Measurements from ENCODE around the gene PGAP6.
"Not testable (repeated sequence)": the region's sequence is repeated elsewhere in the genome, so short reads cannot be mapped to it uniquely, and the experiment has no call there.

The PGAP6 gene

GRCh38 chr16:425082-425718, 43.4 kb upstream of the PGAP6 start, which contains the start of gene RAB11FIP3:
Gene RAB11FIP3 (plus strand): TSS chr16:425649. CDS start chr16:426007, 358 bp downstream.
- Histone ChIP-seq H3K9me2 (replicated peaks; ENCODE audit: control insufficient read depth, low read length) (no peaks in the 10 kb centered on the region), H3F3A (ENCODE audit: control insufficient read depth, insufficient read depth) (no peaks in the 10 kb centered on the region), H3K9me3 (ENCODE audit: control insufficient read depth, insufficient read depth, low read length) (no peaks in the 10 kb centered on the region), H4K20me1 (ENCODE audit: control insufficient read depth, insufficient read depth, low read depth, low read length) (peaks cover 5% of the 10 kb centered on the region; the same call in 1 of the 2 replicates), H3K4me1 (ENCODE audit: control insufficient read depth, low read length) (peaks cover 34% of the 10 kb centered on the region), H3K79me2 (ENCODE audit: control insufficient read depth, low read length) (peaks cover 40% of the 10 kb centered on the region), H3K36me3 (ENCODE audit: control insufficient read depth, low read length) (peaks cover 16% of the 10 kb centered on the region), H3K27ac (ENCODE audit: low read depth, low read length) (no peak within 1 kb of the TSS), H3K27me3 (ENCODE audit: control insufficient read depth, low read length) (peaks cover 12% of the 10 kb centered on the region), H3K4me2 (ENCODE audit: low read length) (peak within 1 kb of the TSS; percentile 87), H3K4me3 (ENCODE audit: low read length) (peak within 1 kb of the TSS; percentile 86)
- TF ChIP-seq CTCF (IDR thresholded peaks at IDR 0.05; ENCODE audit: low read depth, low read length, poor library complexity, severe bottlenecking): peak; percentile 39
- TF ChIP-seq EZH2phosphoT487 (IDR thresholded peaks at IDR 0.05; ENCODE audit: borderline replicate concordance, low read length): no peak

GRCh38 chr16:424623-425081, 42.9 kb upstream of the PGAP6 start:
- peak overlapping the region; percentile 86 for H3K4me2 ChIP-seq (ENCODE audit: low read length)
- no peak overlapping the region for H3K27ac ChIP-seq (ENCODE audit: low read depth, low read length)
- H3K9me2 ChIP-seq (replicated peaks; ENCODE audit: control insufficient read depth, low read length): no peaks in the 10 kb centered on the region
- peaks cover 12% of the 10 kb centered on the region for H3K27me3 ChIP-seq (ENCODE audit: control insufficient read depth, low read length)
- TF ChIP-seq CTCF (IDR thresholded peaks at IDR 0.05; ENCODE audit: low read depth, low read length, poor library complexity, severe bottlenecking) (no peak), EZH2phosphoT487 (IDR thresholded peaks at IDR 0.05; ENCODE audit: borderline replicate concordance, low read length) (no peak)
- peak overlapping the region; percentile 75 for H3K4me3 ChIP-seq (ENCODE audit: low read length)
- H3K79me2 ChIP-seq (ENCODE audit: control insufficient read depth, low read length): peaks cover 34% of the 10 kb centered on the region
- peaks cover 5% of the 10 kb centered on the region; the same call in 1 of the 2 replicates for H4K20me1 ChIP-seq (ENCODE audit: control insufficient read depth, insufficient read depth, low read depth, low read length)
- H3K4me1 ChIP-seq (ENCODE audit: control insufficient read depth, low read length): peaks cover 34% of the 10 kb centered on the region
- H3K36me3 ChIP-seq (ENCODE audit: control insufficient read depth, low read length): peaks cover 16% of the 10 kb centered on the region
- H3F3A ChIP-seq (ENCODE audit: control insufficient read depth, insufficient read depth): no peaks in the 10 kb centered on the region
- no peaks in the 10 kb centered on the region for H3K9me3 ChIP-seq (ENCODE audit: control insufficient read depth, insufficient read depth, low read length)

- Histone ChIP-seq H3K9me2 (replicated peaks; ENCODE audit: control insufficient read depth, low read length) (no peaks in the 10 kb centered on the region), H3K27ac (ENCODE audit: low read depth, low read length) (no peak overlapping the region), H3K27me3 (ENCODE audit: control insufficient read depth, low read length) (peaks cover 12% of the 10 kb centered on the region), H3K4me3 (ENCODE audit: low read length) (peak overlapping the region; percentile 75), H3F3A (ENCODE audit: control insufficient read depth, insufficient read depth) (no peaks in the 10 kb centered on the region), H3K4me2 (ENCODE audit: low read length) (peak overlapping the region; percentile 86), H4K20me1 (ENCODE audit: control insufficient read depth, insufficient read depth, low read depth, low read length) (peaks cover 5% of the 10 kb centered on the region; the same call in 1 of the 2 replicates), H3K79me2 (ENCODE audit: control insufficient read depth, low read length) (peaks cover 30% of the 10 kb centered on the region), H3K9me3 (ENCODE audit: control insufficient read depth, insufficient read depth, low read length) (no peaks in the 10 kb centered on the region), H3K4me1 (ENCODE audit: control insufficient read depth, low read length) (peaks cover 34% of the 10 kb centered on the region), H3K36me3 (ENCODE audit: control insufficient read depth, low read length) (peaks cover 14% of the 10 kb centered on the region)
- TF ChIP-seq EZH2phosphoT487 (IDR thresholded peaks at IDR 0.05; ENCODE audit: borderline replicate concordance, low read length) (no peak), CTCF (IDR thresholded peaks at IDR 0.05; ENCODE audit: low read depth, low read length, poor library complexity, severe bottlenecking) (no peak)
Measured at GRCh38 chr16:424033-424622, 42.4 kb upstream of the PGAP6 start.

- H3K27ac ChIP-seq (ENCODE audit: low read depth, low read length); H3K4me2 ChIP-seq (ENCODE audit: low read length); H3K4me3 ChIP-seq (ENCODE audit: low read length); H4K20me1 ChIP-seq (ENCODE audit: control insufficient read depth, insufficient read depth, low read depth, low read length); H3K9me3 ChIP-seq (ENCODE audit: control insufficient read depth, insufficient read depth, low read length); H3F3A ChIP-seq (ENCODE audit: control insufficient read depth, insufficient read depth); H3K9me2 ChIP-seq (replicated peaks; ENCODE audit: control insufficient read depth, low read length); H3K36me3 ChIP-seq (ENCODE audit: control insufficient read depth, low read length): not testable (repeated sequence)
- Histone ChIP-seq H3K27me3 (ENCODE audit: control insufficient read depth, low read length) (peaks cover 12% of the 10 kb centered on the region), H3K4me1 (ENCODE audit: control insufficient read depth, low read length) (peaks cover 14% of the 10 kb centered on the region), H3K79me2 (ENCODE audit: control insufficient read depth, low read length) (peaks cover 11% of the 10 kb centered on the region)
Measured at GRCh38 chr16:422179-422578, 40.4 kb upstream of the PGAP6 start.

GRCh38 chr16:415170-415498, 33.4 kb upstream of the PGAP6 start:
- H3K9me3 ChIP-seq (ENCODE audit: control insufficient read depth, insufficient read depth, low read length); H4K20me1 ChIP-seq (ENCODE audit: control insufficient read depth, insufficient read depth, low read depth, low read length); H3K79me2 ChIP-seq (ENCODE audit: control insufficient read depth, low read length); H3K27me3 ChIP-seq (ENCODE audit: control insufficient read depth, low read length); H3K36me3 ChIP-seq (ENCODE audit: control insufficient read depth, low read length); H3K4me3 ChIP-seq (ENCODE audit: low read length); H3K9me2 ChIP-seq (replicated peaks; ENCODE audit: control insufficient read depth, low read length); H3F3A ChIP-seq (ENCODE audit: control insufficient read depth, insufficient read depth); H3K27ac ChIP-seq (ENCODE audit: low read depth, low read length); H3K4me2 ChIP-seq (ENCODE audit: low read length); H3K4me1 ChIP-seq (ENCODE audit: control insufficient read depth, low read length): not testable (repeated sequence)
